Astrocyte of the hippocampus (primary cell): Measurements from ENCODE around the gene DTNBP1.

Experiments used
- DNase-seq: peaks from one replicate; pipeline ENCODE4 v3.0.0; 2011; ENCODE audit warnings: low read depth, low spot score

The DTNBP1 gene

GRCh38 chr6:15626160-15626559 is 36.7 kb downstream of the DTNBP1 start:
- no peak for DNase-seq

DNA sequence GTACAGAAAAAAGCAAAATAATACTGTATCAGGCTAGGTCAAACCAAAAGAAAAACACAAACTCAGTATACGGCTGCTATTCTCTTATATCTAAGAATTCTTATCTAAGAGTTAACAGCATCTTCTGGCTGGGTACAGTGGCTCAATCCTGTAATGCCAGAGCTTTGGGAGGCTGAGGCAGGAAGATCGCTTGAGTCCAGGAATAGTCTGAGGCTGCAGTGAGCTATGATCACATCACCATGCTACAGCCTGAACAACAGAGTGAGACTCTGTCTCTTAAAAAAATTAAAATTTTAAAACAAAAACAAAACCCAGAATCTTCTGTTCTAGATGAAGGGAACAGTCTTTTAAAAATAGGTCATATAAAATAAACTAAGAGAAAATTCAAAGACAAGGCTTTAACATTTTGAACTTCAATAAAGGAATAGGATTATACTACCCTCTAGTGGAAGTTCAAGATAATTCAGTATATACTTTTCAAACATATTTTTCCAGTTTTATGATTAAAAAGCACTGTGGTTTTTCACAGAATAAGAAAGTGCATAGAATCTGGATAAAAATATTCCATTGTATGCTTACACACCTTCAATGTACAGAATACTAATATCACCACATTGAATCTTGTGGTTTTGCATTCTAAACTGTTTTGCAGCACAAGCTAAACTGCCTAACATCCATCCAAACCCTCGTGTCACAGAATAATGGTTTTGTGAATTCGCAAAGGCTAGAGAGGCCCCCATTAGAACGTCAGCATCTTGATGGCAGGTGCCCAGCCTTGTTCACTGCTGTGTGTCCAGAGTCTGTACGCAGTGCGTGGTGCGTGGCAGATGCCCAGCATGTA is 39.3 kb downstream of the DTNBP1 start:
- DNase-seq: peak; percentile 27

- DNase-seq: no peak
These were observed 40.6 kb downstream of the DTNBP1 start for GRCh38 chr6:15622045-15622740.

DNA sequence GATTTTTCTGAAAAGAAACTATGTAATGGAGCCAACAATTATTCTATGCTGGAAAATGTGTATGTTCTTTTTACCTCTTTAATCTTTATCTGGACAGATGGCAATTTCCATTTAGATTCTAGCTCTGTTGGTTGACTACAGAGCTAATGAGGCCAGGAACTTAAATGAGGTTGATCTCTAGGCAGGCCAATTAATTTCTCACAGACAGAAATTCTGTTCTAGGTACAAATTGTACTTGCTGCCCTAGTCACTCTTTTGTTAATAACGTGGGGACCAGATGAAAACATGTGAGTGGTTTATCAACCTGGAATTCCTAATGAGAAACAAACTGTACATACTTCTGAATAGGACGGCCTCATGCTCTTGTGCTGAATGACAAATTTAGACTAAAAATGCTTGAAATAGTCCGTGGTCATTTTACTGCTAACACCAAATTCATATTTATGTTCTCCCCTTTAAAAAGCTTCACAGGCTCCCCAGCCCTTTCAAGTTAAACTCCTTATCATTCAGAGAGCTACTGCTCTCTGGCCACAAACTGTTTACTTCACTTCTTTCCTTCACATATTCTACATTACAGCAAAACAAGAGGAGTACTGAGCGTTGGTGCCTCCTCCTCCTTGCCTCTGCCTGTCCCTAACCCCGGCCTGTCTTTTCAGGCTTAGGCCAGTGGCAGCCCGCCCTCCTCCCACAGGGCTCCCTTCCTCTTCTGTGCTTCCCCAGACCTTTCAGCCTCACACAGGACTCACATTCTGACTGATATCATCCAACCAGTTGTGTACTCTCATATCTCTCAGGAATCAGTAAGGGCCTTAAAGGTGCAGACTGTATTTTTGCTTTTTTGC is 41.4 kb downstream of the DTNBP1 start:
- DNase-seq: peak; percentile 32

GRCh38 chr6:15620611-15621010 is 42.2 kb downstream of the DTNBP1 start:
- DNase-seq: no peak

GRCh38 chr6:15619330-15619729 is 43.5 kb downstream of the DTNBP1 start:
- no peak for DNase-seq

DNA sequence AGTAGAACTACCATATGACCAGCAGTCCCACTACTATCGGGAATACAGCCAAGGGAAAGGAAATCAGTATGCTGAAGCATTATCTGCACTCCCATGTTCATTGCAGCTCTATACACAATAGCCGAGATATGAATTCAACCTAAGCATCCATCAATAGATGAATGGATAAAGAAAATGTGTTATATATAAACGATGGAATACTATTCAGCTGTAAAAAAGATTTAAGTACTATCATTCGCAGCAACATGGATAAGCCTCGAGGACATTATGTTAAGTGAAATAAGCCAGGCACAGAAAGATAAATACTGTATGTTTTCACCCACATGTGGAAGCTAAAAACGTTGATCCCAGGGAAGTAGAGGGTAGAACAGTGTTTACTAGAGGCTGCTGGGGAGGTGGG is 44.1 kb downstream of the DTNBP1 start:
- DNase-seq: no peak

DNA sequence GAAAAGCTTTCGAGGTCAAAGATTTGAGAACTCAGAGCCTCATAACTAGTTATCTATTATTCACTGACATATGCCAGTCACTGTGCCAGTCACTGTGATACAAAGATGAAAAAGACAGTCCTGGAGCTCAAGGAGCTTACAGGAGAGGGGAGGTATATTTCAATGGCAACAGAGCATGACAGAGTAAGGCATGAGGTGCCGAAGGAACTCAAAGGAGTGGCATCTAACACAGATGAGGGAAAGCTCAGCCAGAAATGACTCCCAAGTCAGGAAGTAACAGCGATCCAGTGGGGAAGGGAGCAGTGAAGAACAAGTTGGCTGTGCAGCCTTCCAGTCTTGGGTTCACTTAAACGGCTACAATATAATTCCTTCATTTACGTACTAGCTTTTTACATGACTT is 46.6 kb downstream of the DTNBP1 start:
- DNase-seq: no peak

- DNase-seq: peak; percentile 9
These were observed 47.0 kb downstream of the DTNBP1 start for GRCh38 chr6:15615802-15616201.

- no peak for DNase-seq
These were observed 48.6 kb downstream of the DTNBP1 start for GRCh38 chr6:15614277-15614676.

DNA sequence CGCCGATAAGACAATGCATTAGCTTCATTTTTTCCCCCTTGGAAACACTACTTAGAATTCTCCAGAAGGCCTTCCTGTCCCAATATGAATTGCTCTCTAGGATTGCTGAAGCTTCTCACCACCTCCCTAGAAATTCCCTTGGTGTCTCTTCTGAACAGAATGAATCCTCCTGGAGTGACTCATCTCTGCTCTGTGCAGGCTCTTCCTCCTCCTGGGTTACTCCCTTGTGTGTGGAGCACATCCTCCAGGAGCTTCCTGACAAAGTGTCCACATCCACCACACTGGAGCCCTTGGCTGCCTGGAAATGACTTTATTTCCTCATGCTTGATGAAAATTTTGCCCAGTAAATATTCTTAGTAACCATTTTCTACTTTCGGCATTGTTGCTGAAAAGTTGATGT is 54.4 kb downstream of the DTNBP1 start:
- DNase-seq: no peak

DNA sequence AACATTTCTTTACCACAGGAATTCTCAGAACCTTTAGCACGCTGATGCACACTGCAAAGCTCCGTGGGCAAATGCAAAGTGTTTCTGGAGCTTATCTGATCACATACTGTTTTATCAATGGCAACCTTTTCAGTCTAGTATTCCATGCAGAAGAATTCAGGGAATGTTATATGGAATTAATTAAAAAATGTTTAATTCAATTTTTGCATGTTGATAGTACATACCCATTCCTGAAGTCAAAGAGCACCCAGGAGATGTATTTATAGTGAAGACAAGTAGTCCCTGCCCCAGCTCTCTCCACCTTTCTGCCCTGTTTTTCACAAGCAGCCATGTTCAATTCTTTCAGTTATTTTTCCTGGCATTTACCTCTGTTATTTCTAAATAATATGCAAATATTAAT is 55.2 kb downstream of the DTNBP1 start:
- DNase-seq: peak; percentile 29

- DNase-seq: no peak
These were observed 56.5 kb downstream of the DTNBP1 start for GRCh38 chr6:15606347-15606746.

GRCh38 chr6:15604843-15605242 is 58.0 kb downstream of the DTNBP1 start:
- DNase-seq: no peak

GRCh38 chr6:15602154-15602553 is 60.7 kb downstream of the DTNBP1 start:
- DNase-seq: no peak

GRCh38 chr6:15598273-15598798 is 64.5 kb downstream of the DTNBP1 start:
- DNase-seq: no peak

GRCh38 chr6:15596186-15596896 is 66.5 kb downstream of the DTNBP1 start:
- no peak for DNase-seq

DNA sequence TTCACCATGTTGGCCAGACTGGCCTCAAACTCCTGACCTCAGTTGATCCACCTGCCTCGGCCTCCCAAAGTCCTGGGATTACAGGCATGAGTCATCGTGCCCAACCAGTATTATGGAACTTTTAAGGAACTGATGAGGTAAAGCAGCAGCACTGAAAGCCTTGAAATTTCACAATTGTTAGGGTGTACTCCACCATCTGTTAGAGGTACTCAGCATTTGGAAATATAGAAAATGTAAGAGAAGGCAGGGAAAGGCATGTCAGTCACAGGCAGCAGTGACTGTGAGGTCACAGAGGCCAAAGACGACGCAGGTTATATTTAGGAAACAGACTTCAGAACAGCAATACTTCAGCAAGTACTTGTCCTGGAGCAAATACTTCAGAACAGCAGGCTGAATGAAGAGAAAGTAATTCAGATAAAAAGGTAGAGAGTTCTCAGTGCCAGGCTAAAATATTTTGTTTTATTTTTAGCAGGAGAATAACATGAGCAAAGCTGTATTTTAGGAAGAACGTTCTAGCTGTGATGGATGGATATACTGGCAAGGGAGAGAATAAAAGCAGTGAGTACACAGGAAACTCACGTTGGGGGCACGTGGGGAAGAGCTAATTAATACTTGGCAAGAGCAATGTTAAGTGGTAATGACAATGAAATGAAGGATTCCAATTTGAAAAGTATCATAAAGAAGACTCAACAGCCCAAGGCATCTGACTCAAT is 67.2 kb downstream of the DTNBP1 start:
- DNase-seq: no peak

- no peak for DNase-seq
These were observed 68.1 kb downstream of the DTNBP1 start for GRCh38 chr6:15594512-15595259.

- DNase-seq: peak; percentile 10
These were observed 69.0 kb downstream of the DTNBP1 start for GRCh38 chr6:15593798-15594197.
